Stimulated activated CD8-positive, alpha-beta memory T cell treated with anti-CD3 and anti-CD28 coated beads, Interleukin-12 subunit alpha, Interleukin-12 subunit beta, amount 100 ng/mL, for 4 hours (primary cell): ENCODE data around the gene INF2.

Experiments
- DNase-seq: peaks from one replicate; pipeline ENCODE4 v3.0.0-alpha.2; 2020; ENCODE audit warnings: low read depth

INF2 gene

DNA sequence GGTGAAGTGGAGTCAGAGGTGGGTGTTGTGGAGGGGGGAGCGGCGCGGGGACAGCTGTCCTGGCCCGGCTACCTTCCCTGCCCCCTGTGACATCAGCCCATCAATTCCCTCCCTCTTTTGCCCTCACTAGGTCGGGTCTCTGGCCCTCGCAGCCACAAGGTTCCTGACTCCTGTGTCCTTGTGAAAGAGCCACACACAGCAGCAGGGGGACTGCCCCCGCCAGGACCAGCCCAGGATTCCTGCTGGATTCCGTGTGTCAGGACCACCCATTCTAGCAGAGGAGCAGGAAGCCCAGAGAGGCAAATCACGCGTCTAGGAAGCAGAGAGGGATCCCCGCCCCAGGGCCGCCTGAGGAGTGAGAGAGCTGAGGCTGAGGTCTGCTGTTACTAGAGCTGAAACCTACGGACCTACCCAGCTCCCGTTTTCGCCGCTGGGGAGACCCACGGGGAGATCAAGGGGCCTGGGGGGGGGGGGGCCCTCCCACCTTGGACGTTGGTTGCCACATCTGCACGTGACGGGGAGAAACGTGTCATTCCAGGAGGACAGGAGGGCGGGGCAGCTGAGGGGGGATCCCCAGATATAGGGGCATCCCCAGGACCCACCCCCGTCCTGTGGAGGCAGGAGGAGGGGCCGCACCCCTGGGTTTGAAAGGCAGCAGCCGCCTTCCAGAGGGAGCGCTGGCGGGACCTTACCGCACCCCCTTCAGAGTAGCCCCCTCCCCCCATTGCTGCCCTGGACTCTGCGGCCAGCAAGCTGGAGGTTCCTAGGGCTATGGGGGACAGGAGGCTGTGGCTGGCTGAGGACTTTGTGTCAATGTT lies 12.5 kb upstream of the INF2 start:
- DNase-seq = no peak

DNA sequence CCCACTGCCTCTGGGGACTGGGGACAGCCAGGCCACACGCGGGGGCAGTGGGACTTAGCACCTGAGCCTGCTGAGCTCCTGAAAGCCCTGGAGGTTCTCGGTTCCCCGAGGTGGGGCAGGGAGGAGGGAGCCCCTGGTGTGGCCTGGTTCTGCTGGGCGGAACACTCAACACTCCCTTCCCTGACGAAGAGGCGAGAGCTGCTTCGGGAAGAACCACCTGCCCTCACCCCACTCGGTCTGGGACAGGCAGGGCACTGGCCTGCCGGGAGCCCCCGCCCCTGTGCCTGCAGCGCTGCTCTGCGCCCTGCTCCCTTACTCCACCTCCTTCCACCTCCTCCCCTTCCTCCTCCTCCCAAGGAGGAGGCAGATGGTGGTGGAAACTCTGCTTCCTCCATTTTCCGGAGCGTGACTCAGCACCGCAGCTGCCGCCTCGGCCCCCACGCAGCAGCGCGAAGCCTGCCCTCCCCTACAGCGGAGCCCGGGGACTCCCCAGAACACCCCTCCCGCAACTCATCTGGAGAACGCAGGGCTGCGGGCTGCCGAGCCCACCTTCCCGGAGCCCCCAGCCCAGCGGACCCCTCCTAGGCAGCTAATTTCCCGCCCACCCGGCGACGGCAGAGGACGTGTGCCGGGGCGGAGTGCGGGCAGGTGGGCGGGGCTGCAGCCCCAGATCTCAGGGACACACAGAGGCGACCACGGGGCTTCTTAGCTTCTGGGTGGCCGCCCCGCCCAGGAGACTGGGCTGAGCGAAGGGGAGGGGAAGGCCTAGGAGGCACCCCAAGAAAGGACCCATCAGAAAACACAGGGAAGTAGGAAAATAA lies 11.7 kb upstream of the INF2 start:
- peak; percentile 68 for DNase-seq

DNA sequence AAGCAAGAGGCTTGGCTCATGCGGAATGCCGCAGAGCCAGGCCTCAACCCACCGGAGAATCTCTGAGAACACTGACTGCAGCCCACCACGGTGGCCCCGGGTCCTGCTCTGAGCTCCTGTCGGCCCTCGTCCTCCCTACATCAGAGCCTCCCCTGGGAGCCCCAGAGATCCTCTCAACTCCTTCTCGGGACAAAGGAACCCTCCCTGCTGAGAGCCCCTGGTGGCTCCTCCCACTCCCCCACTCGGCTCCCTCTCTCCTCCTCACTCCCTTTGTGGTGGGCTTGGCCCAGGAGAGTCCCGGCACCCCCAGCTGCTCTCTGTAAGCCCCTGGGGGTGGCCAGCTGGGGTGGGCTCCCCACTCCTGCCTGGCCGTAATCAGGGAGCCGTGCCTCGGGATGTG lies 11.1 kb upstream of the INF2 start:
- DNase-seq = no peak

DNA sequence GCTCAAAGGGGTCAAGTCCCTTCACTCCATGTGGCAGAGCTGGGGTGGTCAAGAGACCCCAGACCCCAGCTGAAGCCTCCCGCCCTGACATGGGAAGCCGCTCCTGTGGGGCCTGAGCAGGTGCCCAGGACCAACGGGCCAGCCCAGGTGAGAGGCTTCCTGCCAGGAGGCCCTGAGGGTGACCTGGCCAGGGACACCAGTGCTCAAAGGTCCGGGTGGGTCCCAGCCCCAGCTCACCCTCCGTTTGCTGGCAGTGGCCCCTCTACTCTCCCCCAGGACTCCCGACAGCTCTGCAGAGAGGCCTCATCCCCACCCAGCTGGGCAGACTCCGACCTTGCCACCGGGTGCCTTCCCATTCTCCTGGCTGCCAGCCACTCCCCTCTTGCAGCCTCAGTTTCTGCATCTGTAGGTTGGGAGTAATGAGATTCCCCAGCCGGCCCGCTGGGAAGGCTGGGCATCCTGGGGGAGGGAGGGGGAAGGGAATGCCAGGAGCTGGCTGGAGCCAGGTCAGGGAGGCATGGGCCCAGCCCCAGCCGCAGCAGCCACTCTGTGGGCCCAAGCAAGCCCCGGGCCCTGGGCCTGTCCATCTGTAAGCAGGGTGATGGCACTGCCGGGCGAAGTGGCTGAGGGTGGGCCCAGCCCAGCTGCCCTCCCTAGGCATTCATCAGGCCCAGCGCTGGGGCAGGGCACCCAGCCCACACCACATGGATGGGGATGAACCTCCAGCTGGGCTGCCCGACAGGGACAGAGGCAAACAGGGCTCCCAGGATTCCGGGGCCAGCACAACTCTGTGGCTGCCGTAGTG lies 10.3 kb upstream of the INF2 start:
- no peak for DNase-seq

DNA sequence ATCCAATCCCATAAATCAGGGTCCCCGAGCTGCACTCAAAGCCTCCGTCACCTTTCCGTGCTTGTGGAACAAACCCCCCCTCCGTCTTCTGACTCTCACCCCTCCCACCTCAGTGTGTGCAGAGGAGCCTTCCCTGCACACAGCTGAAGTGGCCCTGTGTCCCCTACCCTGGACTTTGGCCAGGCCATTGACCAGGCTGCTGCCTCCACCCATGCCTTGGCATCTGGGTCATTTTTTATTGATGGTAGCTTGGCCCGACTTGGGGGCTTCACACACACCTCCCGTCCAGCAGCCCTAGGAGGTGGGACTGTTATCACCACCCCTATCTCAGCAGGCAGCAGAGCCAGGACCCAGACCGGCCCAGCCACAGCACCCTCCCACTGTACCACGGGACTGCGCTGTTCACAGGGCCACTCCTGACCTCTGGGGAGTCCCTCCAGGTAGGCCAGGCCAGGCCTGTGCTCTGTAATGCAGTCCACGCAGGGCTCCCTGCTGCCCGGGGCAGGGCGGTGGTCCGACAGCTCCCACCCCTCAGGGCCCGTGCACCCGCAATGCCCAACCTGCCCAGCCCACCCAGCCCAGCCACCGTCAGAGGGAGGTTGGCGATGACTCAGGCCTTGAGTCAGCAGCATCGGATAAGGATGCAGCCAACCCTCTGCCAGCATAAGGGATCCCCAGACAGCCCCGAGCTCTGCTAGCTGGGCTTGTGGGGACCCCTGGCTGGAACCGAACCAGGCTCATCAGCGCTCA lies 9.2 kb upstream of the INF2 start:
- no peak for DNase-seq

DNA sequence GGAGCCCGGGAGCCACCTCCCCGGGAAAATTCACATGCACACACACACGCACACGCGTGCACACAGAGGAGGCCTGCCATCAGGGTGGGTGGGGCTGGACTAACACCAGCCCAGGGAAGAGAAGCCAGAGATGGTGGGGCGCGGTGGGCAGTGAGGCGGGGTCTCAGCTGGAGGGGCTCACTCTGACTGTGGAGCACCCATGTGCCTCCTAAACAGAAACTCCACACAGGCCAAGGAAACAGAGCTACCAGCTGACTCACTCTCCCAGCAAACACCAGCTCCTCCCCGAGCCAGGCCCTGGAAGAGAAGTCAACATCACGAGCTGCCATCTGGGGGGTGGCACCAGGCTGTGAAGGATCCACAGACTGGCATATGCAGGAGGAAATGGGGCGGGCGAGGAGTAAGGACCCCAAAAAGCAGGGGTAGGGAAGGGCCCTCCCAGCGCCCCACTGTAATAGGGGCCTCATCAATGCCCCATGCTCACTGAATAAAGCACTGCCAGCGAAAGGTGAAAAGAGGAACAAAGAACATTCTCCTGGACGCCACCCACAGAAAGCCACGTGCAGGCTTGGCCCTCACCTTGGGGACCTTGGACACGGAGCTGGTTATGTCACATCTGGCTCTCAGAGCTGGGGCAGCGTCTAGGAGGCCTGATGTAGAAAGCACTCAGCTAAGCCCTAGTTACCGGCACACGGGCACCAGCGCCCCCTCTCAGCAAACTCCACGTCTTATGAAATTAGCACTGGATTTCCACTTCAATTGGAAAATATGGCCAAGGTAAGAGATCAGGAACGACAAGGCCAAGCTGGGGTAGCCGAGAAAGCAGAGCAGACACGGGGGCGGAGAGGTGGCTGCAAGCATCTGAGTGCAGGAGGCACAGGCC lies 8.4 kb upstream of the INF2 start:
- no peak for DNase-seq

DNA sequence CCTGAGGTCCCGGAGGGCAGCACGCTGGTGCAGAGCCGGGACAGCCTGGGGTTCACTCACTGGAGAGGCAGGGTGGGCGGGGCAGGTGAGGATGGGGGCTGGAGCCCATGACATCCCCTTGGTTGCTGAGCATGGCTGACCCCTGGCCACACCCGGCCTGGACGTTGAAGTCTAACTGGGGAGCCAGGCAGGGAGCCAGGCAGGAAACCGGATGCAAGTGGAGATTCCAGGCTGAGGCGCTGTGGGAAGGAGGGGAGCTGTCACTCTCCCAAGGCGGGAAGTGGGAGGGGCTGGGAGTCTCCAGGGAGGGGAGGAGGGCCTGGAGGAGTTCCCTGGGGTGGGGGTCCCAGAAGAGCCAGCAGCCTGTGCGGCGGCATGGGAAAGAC lies 7.7 kb upstream of the INF2 start:
- DNase-seq = no peak

DNA sequence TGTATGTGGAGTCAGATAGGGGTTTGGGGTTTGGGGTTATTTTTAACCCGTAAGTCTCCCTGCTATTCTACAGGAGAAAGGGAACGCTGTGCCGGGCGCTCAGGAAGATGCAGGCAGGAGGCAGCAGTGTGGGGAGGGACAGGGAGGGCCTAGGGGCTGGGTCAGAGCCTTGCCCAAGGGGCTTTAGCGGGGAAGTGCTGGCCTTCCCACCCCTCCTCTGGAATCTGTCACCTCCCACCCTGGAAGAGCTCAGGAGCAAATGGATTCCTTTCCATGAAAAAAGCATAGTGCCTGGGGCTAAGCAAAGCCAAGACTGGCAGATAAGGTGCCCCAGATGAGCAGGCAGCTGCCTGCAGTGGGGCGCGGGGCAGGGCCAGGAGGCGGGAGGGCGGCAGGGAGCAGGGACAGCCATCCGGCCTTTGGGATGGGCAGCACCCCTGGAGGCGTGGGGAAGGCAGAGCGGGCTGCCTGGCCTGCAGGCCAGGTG lies 7.3 kb upstream of the INF2 start:
- no peak for DNase-seq

DNA sequence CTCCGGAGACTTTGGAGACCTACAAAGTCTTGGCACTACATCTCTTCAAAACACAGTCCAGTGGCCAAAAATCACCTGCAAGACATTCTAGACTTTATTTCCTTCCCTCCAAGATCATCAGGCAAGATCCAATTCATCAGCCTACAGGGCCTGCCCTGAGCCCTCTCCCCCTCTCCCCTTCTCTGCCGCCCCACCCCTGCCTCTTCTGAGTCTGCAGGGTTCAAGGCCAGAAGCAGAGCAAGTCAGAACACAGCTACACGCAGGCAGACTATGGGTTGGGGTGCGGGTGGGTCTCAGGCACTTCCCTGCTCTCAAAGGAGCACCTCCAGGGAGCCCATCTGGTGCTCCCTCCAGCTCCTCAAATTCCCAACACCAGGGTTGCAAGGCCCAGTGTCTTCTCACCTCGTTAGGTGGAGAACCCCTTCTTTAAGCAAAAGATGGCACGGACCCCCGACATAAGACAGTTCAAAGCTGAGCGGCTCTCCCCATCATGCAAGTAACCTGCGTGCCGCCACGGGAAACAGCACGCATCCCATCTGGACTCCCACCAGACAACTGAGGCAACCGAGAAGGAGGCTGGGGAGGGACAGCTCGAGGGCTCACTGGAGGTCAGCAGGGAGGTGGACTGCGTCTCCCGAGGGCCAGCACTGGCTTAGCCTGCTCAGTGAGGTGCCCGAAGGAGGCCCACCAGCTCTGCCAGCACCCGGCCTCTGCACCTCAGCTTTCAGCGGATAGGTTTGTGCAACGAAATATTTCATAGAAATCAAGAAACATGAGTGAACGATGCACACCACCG lies 5.6 kb upstream of the INF2 start:
- no peak for DNase-seq

DNA sequence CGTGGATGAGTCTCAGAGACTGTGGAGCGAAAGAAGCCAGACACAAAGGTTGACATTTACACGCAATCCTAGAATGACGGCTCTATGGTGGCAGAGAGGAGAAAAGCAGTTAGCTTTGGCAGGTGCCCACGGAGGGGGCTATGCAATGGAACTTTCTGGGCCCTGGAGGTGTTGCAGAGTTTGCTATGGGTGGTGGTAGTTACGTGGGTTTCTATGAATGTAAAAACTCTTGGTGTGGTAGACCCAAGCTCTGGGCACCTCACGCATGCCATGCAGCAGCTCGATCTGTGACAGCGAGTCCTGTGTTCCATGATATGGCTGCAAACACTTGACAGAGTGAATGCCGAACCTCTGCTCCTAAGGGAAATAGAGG lies 5.0 kb upstream of the INF2 start:
- DNase-seq = no peak

DNA sequence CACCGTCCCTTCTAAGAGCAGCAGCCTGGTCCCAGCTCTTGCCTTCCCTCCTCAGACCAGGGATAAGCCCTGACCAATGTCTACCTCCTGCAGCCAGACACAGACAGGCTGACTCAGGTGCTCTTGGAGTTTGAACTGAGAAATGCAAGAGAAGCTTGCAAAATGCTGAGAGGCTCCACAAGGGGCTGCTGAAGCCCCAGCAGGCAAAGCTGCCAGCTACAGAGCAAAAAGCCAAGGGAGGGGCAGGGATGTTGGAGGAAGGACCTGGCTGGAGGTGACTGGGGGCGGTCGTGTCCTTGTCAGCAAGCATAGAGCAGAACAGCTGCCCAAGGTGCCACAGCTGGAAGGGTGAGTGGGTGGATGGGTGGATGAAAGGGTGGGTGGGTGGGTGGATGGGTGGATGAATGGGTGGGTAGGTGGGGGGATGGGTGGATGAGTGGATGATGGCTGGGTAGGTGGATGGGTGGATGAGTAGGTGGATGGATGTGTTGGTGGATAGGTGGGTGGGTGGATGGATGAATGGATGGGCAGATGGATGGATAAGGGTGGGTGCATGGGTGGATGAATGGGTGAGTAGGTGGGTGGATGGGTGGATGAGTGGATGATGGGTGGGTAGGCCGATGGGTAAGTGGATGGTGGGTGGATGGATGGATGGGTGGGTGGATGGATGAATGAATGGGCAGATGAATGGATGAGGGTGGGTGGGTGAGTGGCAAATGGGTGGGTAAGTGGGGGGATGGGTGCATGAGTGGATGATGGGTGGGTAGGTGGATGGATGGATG lies 4.0 kb upstream of the INF2 start:
- no peak for DNase-seq

DNA sequence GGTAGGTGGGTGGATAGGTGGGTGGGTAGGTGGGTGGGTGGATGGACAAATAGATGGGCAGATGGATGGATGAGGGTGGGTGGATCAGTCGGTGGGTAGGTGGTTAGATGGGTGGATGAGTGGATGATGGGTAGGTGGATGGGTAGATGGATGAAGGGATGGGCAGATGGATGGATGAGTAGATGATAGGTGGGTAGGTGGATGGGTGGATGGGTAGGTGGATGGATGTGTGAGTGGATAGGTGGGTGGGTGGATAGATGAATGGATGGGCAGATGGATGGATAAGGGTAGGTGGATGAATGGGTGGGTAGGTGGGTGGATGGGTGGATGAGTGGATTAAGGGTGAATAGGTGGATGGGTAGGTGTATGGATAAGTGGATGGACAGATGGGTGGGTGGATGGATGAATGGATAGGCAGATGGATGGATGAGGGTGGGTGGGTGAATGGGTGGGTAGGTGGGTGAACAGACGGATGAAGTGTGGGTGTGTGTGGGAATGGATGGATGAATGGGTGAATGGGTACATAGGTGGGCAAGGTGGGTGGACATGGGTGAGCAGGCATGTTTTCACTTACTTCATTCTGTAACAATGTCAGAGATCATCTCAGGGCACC lies 3.3 kb upstream of the INF2 start:
- DNase-seq = no peak

DNA sequence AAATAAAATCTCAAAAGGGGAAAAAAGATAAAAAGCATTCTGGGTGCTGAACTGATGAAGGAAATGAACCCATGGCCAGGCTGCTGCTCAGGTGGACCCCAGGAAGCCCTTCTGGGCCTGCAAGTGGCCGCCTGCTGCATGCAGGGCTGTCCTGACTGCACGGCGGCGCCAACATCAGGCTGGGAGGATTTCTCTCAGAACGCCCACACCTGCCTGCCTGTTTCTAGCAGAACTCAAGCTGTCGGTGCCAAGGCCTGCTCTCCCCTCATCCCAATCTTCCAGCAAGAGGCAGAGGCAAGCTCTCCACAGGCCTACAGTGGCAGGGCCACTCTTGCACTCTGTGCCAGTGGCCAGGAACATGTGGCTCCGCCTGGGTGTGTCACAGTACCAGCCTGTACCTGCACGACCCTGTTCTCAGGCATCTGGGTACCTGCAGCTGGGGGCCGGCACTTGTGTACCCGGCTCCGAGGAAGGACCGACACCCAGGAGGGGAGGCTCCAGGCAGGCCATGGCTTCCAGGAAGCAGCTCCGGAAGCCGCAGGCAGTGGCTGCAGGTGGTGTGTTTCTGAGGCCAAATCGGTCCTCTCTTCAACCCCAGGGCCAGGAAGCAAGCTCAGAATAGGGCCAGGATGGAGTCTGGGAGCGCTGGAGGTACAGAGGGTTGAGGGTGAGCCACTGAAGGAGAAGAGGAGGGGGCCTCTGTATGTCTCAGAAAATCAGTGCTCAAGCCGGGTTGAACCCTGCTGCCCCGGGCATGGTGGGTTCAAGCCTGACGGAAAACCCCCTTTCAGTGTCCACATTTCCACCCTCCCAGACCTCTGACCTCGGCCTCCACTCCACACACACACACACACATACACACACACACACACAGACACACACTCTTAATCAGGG lies 2.5 kb upstream of the INF2 start:
- no peak for DNase-seq

DNA sequence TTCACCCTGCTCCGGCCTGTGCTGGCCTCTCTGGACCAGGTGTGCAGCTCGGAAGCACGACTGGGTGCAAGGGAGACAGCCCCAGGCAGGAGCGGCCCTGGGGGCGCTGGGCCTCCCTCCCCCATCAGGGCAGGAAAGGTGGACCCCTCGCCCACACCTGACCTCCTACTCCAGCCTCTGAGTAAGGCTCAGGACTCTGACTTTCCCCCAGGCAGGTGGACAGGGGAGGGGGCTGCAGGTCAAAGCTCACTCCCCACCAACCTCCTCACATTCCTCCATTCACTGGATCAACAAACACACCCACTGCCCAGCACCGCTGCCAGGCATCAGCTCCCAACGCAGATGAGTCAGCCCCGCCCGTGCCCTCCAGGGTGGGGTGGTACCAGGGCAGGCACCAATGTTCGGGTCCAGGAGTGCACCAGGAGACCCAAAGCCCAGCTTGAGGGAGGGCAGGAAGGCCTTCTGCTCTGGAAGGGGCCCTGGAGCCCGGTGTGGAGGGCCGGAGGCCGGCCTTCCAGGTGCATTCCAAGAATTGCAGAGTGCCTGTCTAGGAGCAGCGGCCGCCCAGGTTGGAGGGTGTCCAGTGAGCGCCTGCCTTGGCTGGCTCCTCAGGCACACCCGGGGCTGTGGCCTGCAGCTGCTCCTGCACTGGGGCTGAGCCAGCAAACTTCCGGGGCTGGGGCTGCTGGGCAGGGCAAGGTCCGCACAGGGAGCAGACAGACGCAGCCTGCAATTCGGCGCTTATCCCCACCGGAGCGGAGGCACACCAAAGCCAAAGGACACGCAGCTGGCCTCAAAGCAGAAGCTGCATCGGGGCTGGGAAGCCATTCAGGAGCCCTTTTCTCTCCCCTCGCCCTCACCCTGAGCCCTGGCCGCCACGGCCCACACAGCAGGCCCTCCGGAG lies 1.6 kb upstream of the INF2 start:
- no peak for DNase-seq

DNA sequence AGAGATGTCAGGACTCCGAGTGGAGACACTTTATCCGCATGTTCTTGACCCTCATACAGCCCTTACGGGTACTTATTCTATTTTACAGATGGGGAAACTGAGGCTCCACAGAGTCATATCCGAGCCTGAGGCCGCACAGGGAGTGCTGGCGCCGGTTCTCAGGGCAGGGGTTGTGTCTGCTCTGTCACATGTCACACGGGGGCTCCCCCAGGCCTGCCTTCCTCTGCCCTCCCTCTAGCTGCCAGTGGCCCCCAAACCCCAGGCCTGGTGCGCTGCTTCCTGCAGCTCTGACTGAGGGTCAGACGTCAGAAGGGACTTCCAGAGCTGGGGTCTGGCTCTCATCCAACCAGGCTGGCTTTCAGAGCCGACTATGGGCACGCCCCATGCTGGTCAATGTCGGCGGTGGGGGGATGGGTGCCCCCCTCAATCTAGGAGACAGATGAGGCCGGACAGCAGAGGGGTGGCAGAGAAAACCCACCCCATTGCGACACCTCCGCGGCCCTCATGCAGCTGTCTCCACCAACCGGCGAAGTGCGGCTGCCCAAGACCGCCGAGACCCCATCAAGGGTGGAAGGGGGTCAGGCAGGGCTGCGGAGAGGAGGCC lies 811 bp upstream of the INF2 start:
- DNase-seq = no peak
